ENCODE results near the gene ERAL1. TPM values are rescaled to one million over a fixed set of nuclear protein-coding genes. Genes with fewer than 3 reads are reported as not detected.

Gene ERAL1
- total and polyA plus RNA-seq, 2 donors (not counting 1 experiment from before 2014, with no cell fraction given), result 35.9 to 45.7 TPM

GRCh38 chr17:28812748-28813377, 42.0 kb upstream of the ERAL1 start:
- peaks cover 85% of the 10 kb centered on the region for H3K79me2 ChIP-seq (ENCODE audit: control insufficient read depth, insufficient read depth, low read length)
- H2AFZ ChIP-seq (ENCODE audit: insufficient read depth, low read depth, low read length, poor library complexity, severe bottlenecking), result peak overlapping the region; percentile 95
- H3K4me2 ChIP-seq (replicated peaks; ENCODE audit: low read depth, low read length, poor library complexity, severe bottlenecking), result peak overlapping the region; percentile 90
- H3K27me3 ChIP-seq (replicated peaks in 1 of 4; ENCODE audit: control extremely low read depth in 1 of 4, control insufficient read depth in 3 of 4, insufficient read depth in 4 of 4, low read length in 3 of 4), result no peaks in the 10 kb centered on the region
- WGBS (ENCODE audit: insufficient coverage), result 0% methylated on average over 3 of the region's 10 CpGs
- no peaks in the 10 kb centered on the region for H3K9me3 ChIP-seq (ENCODE audit: control extremely low read depth in 1 of 3, control insufficient read depth in 2 of 3, insufficient read depth in 1 of 3, low read length in 2 of 3)
- intact Hi-C loops (cut with micrococcal nuclease), result loop anchor here (1.0 to 2.0 kb wide), 5 partner anchors 29 to 139 kb away; partner anchors contain the start of genes DHRS13, FAM222B and NEK8
- ATAC-seq (ENCODE audit: low read depth) (peak; percentile 33), DNase-seq (no peak)
- Mint-ChIP-seq H3K4me1 (peaks cover 32% of the 10 kb centered on the region), H3K27ac (peak overlapping the region; percentile 92), H3K9me3 (ENCODE audit: insufficient read depth) (no peaks in the 10 kb centered on the region), H3K27me3 (no peaks in the 10 kb centered on the region), H3K4me3 (peak overlapping the region; percentile 92)
- peak overlapping the region; percentile 48 to 92 (median 77) for H3K4me3 ChIP-seq (ENCODE audit: control extremely low read depth in 1 of 5, extremely low read depth in 1 of 5, insufficient read depth in 1 of 5, low read depth in 2 of 5, low read length in 4 of 5)
- H3K36me3 ChIP-seq (replicated peaks in 1 of 2; ENCODE audit: control extremely low read depth in 1 of 2, control insufficient read depth in 1 of 2, extremely low read depth in 1 of 2, insufficient read depth in 2 of 2, low read length in 1 of 2), result no peaks in the 10 kb centered on the region
- H3K9ac ChIP-seq (ENCODE audit: low read length), result peak overlapping the region; percentile 87
- POLR2A ChIA-PET, result interaction anchor here (0.5 to 1.4 kb wide), 8 partner anchors 10 to 578 kb away, joined by 3 to 7 read pairs (median 4); partner anchors contain the start of genes BLTP2 and NEK8
- CTCF ChIA-PET, result interaction anchor here (1.1 to 2.7 kb wide), 5 partner anchors 15 to 89 kb away, joined by 3 to 14 read pairs (median 5); partner anchors contain the start of genes DHRS13 and TLCD1
- peaks cover 12 to 16% of the 10 kb centered on the region in 2 donors for H3K4me1 ChIP-seq (ENCODE audit: control insufficient read depth in 2 of 2, insufficient read depth in 2 of 2, low read length in 2 of 2)
- no peak for TF ChIP-seq CTCF (IDR thresholded peaks at IDR 0.05)
- no peak for TF ChIP-seq EZH2 (IDR thresholded peaks at IDR 0.05; ENCODE audit: borderline replicate concordance, insufficient read depth, low read depth, low read length, poor library complexity, severe bottlenecking)
- H4K20me1 ChIP-seq (ENCODE audit: control insufficient read depth, insufficient read depth, low read length, poor library complexity, severe bottlenecking), result peaks cover 5% of the 10 kb centered on the region
- H3K27ac ChIP-seq (ENCODE audit: low read length in 2 of 2), result peak overlapping the region; percentile 87

- no peaks in the 10 kb centered on the region for H4K20me1 ChIP-seq (ENCODE audit: control insufficient read depth, insufficient read depth, low read length, poor library complexity, severe bottlenecking)
- peaks cover 4 to 8% of the 10 kb centered on the region in 2 donors for H3K4me1 ChIP-seq (ENCODE audit: control insufficient read depth in 2 of 2, insufficient read depth in 2 of 2, low read length in 2 of 2)
- H3K9me3 Mint-ChIP-seq (ENCODE audit: insufficient read depth), result no peaks in the 10 kb centered on the region
- no peaks in the 10 kb centered on the region for H3K9me3 ChIP-seq (ENCODE audit: control extremely low read depth in 1 of 3, control insufficient read depth in 2 of 3, insufficient read depth in 1 of 3, low read length in 2 of 3)
- no peak overlapping the region for H3K4me3 ChIP-seq (ENCODE audit: control extremely low read depth in 1 of 5, extremely low read depth in 1 of 5, insufficient read depth in 1 of 5, low read depth in 2 of 5, low read length in 4 of 5)
- H3K79me2 ChIP-seq (ENCODE audit: control insufficient read depth, insufficient read depth, low read length), result peaks cover 58% of the 10 kb centered on the region
- TF ChIP-seq EZH2 (IDR thresholded peaks at IDR 0.05; ENCODE audit: borderline replicate concordance, insufficient read depth, low read depth, low read length, poor library complexity, severe bottlenecking), result no peak
- no peak for TF ChIP-seq CTCF (IDR thresholded peaks at IDR 0.05)
- ChIA-PET POLR2A (no interaction called here), CTCF (no interaction called here)
- WGBS (ENCODE audit: insufficient coverage), result 100% methylated on average over 1 of the region's 4 CpGs
- H3K27ac Mint-ChIP-seq, result no peak overlapping the region
- H3K27me3 Mint-ChIP-seq, result no peaks in the 10 kb centered on the region
- no peak overlapping the region for H3K4me3 Mint-ChIP-seq
- H3K27ac ChIP-seq (ENCODE audit: low read length in 2 of 2), result no peak overlapping the region
- no peak for DNase-seq
- intact Hi-C loops (cut with micrococcal nuclease), result no loop called here
- H3K27me3 ChIP-seq (replicated peaks in 1 of 4; ENCODE audit: control extremely low read depth in 1 of 4, control insufficient read depth in 3 of 4, insufficient read depth in 4 of 4, low read length in 3 of 4), result no peaks in the 10 kb centered on the region
- no peak overlapping the region for H3K4me2 ChIP-seq (replicated peaks; ENCODE audit: low read depth, low read length, poor library complexity, severe bottlenecking)
- no peak for ATAC-seq (ENCODE audit: low read depth)
- no peak overlapping the region for H3K9ac ChIP-seq (ENCODE audit: low read length)
- H3K4me1 Mint-ChIP-seq, result peaks cover 18% of the 10 kb centered on the region
- H3K36me3 ChIP-seq (replicated peaks in 1 of 2; ENCODE audit: control extremely low read depth in 1 of 2, control insufficient read depth in 1 of 2, extremely low read depth in 1 of 2, insufficient read depth in 2 of 2, low read length in 1 of 2), result peaks cover 0 to 2% of the 10 kb centered on the region in 2 experiments
- no peak overlapping the region for H2AFZ ChIP-seq (ENCODE audit: insufficient read depth, low read depth, low read length, poor library complexity, severe bottlenecking)
These were observed 38.3 kb upstream of the ERAL1 start for GRCh38 chr17:28816540-28816939.
